GM11168 (cell line): ENCODE results near the gene CEACAM1.
"Not testable (repeated sequence)": the region's sequence is repeated elsewhere in the genome, so short reads cannot be mapped to it uniquely, and the experiment has no call there.

ENCODE experiments used
- in situ Hi-C: fragments of 300-500 bp; cut with MboI; formaldehyde crosslinking; loops from one replicate; pipeline ENCODE4 v1.12.0; 2022; ENCODE audit warnings: low sequenced_read_pairs; ENCODE audit not compliant: unreplicated experiment

CEACAM1 gene

DNA sequence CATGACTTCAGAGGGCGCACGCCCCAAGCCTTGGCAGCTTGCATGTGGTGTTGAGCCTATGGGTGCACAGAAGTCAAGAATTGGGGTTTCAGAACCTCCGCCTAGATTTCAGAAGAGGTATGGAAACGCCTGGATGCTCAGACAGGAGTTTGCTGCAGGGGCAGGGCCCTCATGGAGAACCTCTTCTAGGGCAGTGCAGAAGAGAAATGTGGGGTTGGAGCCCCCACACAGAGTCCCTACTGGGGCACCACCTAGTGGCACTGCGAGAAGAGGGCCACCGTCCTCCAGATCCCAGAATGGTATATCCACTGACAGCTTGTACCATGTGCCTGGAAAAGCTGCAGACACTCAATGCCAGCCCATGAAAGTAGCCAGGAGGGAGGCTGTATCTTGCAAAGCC, 22.2 kb upstream of the CEACAM1 start:
- in situ Hi-C loops: not testable (repeated sequence)

DNA sequence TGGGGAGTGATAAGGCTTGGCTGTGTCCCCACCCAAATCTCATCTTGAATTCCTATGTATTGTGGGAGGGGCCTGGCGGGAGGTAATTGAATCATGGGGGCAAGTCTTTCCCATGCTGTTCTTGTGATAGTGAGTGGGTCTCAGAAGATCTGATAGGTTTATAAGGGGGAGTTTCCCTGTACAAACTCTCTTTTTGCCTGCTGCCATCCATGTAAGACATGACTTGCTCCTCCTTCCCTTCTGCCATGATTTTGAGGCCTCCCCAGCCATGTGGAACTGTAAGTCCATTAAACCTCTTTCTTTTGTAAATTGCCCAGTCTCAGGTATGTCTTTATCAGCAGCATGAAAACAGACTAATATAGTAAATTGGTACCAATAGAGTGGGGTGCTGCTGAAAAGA, 20.8 kb upstream of the CEACAM1 start:
- in situ Hi-C loops: not testable (repeated sequence)

DNA sequence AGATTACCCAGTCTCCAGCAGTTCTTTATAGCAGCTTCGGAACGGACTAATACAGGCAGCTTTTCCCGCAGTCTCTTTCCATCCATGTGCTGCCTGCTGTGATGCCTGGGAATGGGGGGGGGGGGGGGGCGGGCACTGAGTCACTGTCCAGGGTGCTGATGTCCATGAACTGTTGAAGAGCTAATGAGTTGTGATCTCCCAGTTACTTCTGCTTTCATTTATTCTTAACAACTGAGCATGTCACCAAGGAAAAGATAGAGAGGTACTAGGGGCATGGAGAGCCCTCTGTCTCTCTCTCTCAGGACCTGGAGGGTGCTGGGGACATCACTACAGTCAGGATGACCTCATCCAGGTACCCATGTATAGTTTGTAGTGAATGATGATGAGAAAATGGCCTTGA, 20.3 kb upstream of the CEACAM1 start:
- in situ Hi-C loops: no loop called here

DNA sequence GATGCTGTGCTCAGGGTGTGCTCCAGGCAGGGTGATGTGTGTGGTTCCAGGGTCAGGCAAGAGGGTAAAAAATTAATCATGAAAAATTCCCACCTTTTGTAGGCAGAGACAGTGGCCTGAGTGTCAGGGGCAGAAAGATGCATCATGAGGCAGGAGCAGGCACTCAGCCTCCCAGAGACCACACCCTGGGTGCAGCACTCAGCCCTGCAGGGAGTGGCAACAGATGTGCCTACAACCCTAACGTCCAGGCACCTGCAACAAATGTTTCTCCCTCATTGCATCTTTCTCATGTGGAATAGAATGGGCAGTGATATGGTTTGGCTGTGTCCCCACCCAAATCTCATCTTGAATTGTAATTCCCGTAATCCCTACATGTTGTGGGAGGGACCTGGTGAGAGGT, 19.6 kb upstream of the CEACAM1 start:
- in situ Hi-C loops: no loop called here

DNA sequence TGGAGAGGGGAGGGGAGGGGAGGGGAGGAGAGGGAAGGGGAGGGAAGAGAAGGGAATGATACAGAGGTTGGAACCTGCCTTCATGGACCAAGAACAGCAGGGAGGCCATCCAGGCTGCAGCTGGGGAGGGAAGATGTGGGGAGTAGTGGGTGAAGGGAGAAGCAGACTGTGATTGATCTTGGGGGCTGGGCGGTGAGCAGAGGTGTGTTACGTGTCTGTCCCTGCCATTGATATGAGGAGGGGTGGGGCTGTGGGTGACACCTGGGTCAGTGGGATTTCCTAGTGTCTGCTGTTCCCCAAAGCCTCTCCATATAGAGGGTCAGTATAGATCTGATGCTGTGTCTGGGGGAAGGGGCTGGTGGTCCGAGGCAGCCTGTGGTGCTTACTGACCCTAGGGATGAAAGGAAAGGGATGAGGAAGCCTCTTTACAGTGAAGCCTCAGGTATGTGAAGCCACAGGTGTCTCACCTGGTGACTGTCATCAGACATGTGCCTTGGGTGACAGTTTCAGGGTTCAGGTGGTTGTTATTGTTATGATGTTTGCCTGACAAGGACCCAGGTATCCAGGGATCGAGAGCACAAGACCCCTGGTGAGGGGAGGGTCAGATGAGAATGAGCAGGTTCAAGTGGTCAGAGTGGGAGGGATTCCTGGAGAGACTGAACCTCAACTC, 18.7 kb upstream of the CEACAM1 start:
- in situ Hi-C loops: no loop called here

DNA sequence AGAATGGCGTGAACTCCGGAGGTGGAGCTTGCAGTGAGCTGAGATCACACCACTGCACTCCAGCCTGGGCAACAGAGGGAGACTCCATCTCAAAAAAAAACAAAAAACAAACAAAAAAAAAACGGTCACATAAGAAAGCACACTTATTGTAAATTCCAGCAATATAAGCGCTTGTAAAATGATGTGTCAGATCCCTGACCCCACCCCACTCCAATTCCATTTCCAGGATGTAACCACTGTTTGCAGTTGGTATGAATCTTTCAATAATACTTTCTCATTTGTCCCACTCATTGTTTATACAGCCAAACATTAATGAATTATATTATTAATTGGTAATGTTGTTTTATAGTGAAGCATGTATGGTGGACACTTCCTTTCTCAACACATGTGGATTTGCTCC, 15.9 kb upstream of the CEACAM1 start:
- in situ Hi-C loops: no loop called here

DNA sequence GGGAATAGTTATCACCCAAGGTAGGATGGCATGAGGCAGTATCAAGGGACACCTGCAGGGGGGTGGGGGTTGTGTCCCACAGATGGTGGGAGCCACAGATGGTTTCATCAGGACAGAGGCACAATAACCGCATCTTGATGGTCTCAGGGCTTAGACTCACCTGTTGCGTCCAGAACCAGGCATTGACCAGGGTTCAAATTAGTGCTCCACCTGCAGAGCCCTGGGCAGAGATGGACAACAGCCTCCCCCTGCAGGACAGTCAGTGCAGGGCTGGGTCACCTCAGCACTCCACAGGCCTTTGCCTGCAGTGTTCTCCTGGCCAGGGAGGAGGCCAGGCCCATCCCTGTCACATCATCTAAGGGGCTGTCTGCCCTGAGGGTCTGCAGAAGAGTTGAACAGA, 14.5 kb upstream of the CEACAM1 start:
- in situ Hi-C loops: no loop called here

DNA sequence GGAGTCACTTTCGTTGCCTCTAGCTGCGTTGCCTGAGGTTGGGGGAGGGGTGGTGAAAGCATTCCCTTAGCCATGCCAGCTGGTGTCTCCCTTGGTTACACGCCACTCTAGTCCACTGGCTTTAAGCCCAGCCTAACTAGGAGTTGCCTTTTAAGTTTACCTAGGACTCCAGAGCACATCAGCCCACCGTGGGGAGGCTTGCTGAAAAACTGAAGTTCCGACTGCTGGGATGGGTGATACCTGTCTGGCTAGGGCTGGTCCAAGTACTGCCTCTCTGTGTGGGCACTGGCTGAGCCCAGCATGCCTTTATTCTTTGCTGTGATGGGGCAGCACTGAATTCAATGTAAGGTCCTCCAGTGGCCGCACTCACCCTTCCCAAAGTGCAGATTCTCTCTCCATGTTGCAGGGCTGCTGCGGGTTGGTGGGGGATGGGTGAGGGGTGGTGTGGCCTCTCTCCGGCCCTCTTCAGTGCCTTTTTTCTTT, 11.8 kb upstream of the CEACAM1 start:
- in situ Hi-C loops: no loop called here

DNA sequence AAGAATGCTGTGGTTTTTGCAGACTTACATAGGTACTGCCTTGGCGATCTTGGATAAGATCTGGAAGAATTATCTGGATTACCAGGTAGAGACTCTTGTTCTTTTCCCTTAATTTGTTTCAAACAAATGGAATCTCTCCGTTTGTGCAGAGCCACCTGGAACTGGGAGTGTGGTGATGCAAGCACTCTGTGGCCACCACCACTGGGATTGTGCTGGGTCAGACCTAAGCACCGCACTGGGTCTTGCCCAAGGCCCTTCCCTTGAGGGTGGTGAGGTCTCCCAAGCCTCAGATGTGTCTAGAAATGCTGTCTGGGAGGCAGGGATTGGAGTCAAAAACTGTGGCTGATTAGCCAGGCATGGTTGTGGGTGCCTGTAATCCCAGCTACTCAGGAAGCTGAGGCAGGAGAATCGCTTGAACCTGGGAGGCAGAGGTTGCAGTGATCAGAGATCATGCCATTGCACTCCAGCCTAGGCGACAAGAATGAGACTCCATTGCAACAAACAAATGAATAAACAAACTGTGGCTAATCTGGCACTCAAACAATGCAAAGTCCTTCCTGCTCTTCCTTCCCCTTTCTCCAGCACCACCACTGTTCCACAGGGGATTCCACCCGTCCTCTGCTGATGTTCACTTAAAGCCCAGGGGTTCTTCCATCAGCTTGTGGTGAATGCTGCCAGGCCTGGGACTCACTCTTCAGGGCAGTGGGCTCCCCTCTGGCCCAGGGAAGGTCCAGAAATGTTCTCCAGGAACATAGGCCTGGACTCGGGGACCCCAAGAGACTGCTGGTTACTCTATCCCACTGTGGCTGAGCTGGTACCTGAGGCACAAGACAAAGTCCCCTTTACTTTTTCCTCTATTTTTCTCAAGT, 10.8 kb upstream of the CEACAM1 start:
- in situ Hi-C loops: no loop called here

DNA sequence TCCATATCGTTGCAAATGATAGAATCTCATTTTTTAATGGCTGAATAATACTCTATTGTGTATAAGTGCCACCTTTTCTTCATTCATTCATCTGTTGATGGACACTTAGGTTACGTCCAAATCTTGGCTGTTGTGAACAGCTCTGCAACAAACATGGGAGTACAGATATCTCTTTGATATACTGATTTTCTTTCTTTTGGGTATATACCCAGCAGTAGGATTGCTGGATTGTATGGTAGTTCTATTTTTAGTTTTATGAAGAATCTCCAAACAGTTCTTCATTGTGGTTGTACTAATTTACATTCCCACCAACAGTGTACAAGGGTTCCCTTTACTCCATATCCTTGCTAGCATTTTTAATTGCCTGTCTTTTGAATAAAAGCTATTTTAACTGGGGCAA, 7.0 kb upstream of the CEACAM1 start:
- in situ Hi-C loops: not testable (repeated sequence)

DNA sequence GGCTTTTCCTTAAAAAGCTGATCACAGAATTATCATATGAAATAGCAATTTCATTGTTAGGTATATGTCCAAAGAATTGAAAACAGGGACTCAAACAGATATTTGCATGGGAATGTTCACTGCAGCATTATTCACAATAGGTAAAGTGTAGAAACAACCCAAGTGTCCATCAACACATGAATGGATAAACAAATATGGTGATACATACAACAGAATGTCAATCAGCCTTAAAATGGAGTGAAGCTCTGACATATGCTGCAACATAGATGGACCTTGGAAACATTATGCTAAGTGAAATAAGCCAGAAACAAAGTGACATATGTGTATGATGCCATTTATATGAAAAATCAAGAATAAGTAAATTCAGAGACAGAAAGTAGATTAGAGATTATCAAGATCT, 6.1 kb upstream of the CEACAM1 start:
- in situ Hi-C loops: no loop called here

DNA sequence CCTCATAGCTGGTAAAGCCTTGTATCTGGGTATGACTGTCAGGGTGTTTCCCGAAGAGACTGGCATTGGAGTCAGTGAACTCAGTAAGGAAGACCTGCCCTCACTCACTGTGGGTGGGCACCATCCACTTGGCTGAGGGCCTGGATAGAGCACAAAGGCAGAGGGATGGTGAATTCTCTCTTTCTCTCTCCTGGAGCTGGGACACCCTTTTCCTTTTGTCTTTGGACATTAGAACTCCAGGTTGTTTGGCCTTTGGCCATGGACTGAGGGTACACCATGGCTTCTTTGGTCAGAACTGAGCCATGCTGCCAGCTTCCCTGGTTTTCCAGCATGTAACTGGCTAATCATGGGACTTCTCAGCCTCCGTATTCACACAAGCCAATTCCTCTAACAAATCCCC, 4.6 kb upstream of the CEACAM1 start:
- in situ Hi-C loops: no loop called here

DNA sequence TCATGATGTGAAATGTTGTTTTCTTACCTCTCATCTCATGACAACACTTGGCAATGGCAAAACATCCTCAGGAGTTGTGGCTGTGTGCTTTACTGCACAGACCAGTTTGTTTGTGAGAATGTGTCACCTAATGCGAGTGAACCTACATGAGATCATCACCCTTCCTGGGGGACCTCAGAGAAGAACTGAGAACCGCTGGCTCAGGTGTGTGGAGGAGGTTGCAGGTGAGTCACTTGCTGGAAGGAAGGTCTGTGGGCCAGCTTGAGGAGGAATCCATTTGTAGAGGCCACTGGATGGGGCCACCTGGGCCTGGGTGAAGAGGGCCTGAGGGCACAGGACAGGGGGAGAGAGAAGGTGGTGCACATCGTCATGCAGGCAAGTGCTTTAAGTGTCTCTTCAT, 3.0 kb upstream of the CEACAM1 start:
- in situ Hi-C loops: no loop called here

DNA sequence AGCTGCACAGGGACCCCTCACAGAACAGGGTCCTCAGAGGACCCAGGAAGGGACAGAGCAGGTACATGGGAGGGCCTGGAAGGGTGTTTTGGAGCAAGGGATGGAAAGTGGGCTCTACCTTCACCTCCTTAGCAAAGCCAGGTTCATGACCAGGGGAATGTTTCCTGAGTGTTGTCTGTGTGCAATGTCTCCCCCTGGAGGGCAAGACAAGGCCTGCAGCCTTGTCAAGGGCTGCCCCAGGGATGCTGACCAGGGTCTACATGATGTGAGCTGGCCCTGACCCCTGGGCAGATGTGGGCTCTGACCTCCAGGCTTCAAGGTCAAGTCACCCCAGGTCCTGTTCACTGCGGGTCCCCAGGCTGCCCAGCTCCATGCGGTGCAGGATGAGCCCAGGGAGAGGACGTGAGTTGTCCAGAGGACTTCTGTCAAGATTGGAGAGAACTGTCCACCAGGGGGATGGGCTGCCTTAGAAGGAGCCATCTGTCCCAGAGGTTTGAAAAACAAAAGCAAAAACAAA, 1.0 kb upstream of the CEACAM1 start:
- in situ Hi-C loops: loop anchor here (5.0 kb wide), 1 partner anchor 72 kb away; no protein-coding TSS in a partner anchor

DNA sequence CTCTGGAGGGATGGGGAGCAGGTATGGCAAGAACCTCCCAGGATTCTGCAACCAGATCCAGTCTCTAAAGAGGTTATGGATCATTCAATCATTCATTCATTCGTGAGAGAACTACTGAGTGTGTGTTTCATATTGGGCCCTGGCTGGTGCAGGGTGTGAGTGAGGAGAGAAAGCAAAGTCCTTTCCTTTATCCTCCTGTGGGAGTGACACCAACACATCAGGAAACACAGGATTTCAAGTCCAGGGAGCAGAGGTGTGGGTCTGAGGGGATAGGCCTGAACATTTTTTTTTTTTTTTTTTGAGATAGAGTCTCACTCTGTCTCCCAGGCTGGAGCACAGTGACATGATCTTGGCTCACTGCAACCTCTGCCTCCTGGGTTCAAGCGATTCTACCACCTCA, 3.3 kb downstream of the CEACAM1 start:
- in situ Hi-C loops: loop anchor here (5.0 kb wide), 1 partner anchor 68 kb away; no protein-coding TSS in a partner anchor

DNA sequence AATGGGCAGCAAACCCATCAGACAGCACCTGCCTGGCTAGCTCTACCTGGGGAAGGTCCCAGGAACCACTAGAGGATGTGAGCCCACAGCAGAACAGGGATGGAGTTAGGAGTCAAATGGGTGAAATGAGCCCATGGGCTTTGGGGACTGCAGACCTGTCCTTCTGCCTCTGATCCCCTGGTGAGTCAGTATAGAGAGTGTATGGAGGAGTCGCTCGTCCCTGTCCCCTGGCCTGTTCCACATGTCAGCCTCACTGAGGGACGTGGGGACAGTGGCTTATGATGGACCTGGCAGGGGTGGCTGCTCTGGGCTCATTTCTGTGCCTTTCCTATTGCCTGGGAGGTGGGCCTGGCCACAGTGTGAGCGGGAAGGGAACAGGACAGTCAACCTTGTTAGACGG, 4.0 kb downstream of the CEACAM1 start:
- in situ Hi-C loops: no loop called here

DNA sequence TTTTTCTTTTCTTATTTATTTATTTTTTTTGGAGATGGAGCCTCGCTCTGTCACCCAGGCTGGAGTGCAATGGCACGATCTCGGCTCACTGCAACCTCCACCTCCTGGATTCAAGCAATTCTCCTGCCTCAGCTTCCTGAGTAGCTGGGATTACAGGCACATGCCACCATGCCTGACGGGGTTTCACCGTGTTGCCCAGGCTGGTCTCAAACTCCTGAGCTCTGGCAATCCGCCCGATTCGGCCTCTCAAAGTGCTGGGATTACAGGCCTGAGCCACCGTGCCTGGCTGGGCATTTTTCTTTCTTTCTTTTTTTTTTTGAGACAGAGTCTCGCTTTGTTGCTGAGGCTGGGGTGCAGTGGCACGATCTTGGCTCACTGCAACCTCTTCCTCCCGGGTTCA, 6.0 kb downstream of the CEACAM1 start:
- in situ Hi-C loops: not testable (repeated sequence)

DNA sequence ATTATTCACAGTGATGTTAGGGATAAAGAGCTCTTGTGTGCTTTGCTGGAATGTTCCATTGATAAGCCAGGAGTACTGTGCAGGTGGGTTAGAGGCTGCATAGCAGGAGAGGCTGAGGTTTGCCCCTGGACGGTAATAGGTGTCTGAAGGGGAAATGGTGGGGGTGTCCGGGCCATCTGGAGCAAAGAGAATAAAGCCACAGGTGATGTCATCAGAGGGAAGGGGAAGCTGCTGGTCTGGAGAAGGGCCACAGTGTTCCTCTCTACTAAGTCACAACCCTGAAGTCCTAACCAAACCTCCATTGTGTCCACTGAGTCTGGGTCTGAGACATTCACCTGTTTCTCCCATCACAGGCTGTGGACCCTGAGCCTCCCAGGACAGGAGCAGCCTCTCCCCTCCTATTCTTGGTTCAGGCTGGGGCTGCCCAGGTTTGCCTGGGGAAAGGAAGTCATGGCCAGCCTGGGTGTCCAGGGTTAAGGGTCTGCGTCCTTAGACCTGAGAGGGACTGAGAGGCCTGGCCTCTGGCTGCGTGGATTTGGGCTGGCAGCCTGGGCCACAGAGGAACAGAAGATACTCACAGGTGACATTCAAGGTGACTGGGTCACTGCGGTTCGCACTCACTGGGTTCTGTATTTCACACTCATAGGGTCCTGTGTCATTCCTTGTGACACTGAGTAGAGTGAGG, 6.8 kb downstream of the CEACAM1 start:
- in situ Hi-C loops: no loop called here

DNA sequence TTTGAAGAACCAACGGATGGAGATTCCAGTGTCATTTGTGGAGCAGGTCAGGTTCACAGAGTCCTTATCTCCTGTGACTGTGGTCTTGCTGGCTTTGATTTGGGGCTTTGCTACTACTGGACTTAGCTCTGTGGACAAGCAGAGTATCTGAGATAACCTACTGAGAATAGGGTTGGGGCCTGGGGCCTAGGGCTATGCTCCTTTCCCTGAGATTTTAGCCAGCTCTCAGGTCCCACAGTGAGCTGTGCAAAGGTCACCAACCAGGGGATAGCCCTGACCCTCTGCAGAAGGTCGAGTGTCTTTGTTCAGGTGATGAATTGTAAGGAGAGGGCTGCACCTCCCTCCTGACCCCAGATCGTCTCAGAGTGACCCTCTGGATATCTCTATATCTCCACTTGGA, 9.2 kb downstream of the CEACAM1 start:
- in situ Hi-C loops: no loop called here

DNA sequence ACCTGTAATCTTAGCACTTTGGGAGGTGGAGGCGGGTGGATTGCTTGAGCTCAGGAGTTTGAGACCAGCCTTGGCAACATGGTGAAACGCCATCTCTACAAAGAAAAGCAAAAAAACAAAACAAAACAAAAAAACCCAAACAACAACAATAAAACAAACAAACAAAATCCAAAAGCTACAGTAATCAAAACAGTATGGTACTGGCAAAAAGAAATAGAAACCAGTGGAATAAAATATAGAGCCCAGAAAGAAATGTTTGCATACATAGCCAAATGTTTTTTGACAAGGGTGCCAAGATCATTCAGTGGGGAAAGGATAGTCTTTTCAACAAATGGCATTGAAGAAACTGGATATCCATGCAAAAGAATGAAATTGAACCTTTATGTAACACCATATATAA, 11.5 kb downstream of the CEACAM1 start:
- in situ Hi-C loops: no loop called here
